PFSK-1 (cell line): ENCODE results near the gene YIF1B.

ENCODE experiments used
- FOXP2 ChIP-seq: optimal IDR thresholded peaks from 2 replicates; pipeline ENCODE3; 2011; ENCODE audit warnings: borderline replicate concordance, control low read depth, inconsistent platforms; ENCODE audit not compliant: insufficient read depth; ENCODE audit errors: extremely low read length, extremely low read depth
- POLR2AphosphoS5 ChIP-seq: IDR thresholded peaks from 2 replicates; pipeline ENCODE4 v1.6.1; 2012; ENCODE audit warnings: low read depth, mild to moderate bottlenecking, control low read depth, low read length, moderate library complexity
- REST ChIP-seq, 2 experiments: IDR thresholded peaks; 2 replicates each; pipeline versions ENCODE4 v1.6.1 to v1.8.0; 2011 to 2012; ENCODE audit warnings: low read depth in 2 of 2, low read length in 2 of 2, control low read depth in 1 of 2, inconsistent platforms in 1 of 2, mild to moderate bottlenecking in 1 of 2, moderate library complexity in 1 of 2; ENCODE audit not compliant: insufficient read depth in 1 of 2
- TAF1 ChIP-seq: IDR thresholded peaks from 2 replicates; pipeline ENCODE4 v1.6.1; 2012; ENCODE audit warnings: low read length, control low read depth, borderline replicate concordance; ENCODE audit not compliant: insufficient read depth

- TF ChIP-seq REST (IDR thresholded peaks at IDR 0.05; ENCODE audit: insufficient read depth in 1 of 2, low read depth in 2 of 2, low read length in 2 of 2) (no peak), POLR2AphosphoS5 (no peak), FOXP2 (no peak), TAF1 (no peak)
These were observed 16.7 kb downstream of the YIF1B start for GRCh38 chr19:38298821-38299680.
